GM19193 (cell line): Measurements from ENCODE around the gene MKLN1.

Experiments
- POLR2A ChIP-seq: IDR thresholded peaks from 4 replicates; pipeline ENCODE4 v1.6.1; 2011; ENCODE audit not compliant: insufficient read depth, insufficient read length; ENCODE audit errors: extremely low read depth

MKLN1 gene

DNA sequence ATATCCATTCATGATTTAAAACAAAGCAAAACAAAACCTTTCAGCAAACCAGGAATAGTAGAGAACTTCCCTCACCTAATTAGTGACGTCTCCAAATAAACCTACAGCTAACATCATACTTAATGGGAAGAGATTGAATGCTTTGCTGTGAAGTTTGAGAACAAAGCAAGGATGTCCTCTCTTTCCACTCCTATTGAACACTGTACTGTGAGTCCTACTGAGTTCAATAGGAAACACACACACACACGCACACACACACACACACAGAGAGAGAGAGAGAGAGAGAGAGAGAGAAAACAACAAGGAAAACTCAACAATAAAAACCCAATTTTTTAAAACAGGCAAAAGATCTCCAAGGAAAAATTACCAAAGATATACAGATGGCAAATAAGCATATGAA lies 196.4 kb downstream of the MKLN1 start:
- TF ChIP-seq POLR2A, result no peak

DNA sequence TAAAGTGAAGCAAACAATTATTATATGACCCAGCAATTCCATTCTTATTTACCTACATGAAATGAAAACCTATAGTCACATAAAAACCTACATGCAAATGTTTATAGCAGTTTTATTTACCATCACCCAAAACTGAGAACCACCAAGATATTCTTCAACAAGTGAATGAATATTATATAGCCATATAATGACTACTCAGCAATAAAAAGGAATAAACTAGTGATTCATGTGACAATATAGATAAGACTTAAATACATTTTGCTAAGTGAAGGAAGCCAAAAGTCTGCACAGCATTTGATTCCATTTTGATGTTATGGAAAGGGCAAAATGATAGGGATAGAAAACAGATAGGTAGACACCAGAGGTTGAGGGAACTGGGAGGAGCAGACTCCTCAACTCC lies 197.0 kb downstream of the MKLN1 start:
- no peak for TF ChIP-seq POLR2A

DNA sequence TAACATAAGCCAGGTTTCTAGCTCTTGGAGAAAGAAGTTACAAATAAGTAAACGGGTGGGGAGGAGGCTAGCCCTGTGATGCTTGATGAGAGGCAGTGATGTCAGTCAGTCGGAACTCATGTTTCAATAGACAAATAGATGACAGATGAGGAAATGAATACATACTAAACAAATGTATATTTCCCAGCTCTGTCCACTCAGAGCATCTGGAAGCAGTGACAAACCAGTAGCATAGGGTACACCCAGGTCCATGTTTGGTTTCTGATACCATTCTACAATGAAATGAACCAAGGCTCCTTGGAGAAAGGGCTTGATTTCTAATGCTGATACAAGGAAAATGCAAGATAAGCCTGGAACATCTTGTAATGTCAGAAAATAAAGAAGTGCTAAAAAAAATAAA lies 198.1 kb downstream of the MKLN1 start:
- TF ChIP-seq POLR2A, result no peak

DNA sequence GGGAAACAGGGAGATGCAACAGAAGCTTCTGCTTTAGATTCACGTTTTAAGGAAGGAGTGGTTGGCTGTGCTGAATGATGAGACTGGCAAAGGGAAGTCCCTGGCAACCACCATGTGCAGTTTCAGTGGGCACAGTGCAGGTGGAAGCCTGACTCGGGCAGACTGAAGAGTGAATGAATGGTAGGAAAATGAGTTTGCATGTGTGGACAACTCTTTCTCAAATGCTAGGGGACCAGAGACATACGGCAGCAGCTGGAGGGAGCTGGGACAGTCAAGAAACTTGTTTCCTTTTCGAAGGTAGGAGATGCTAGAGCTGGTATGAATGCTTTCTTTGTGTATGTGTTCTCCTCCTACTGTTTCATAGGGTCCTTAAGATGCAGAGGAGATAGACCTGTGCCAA lies 199.8 kb downstream of the MKLN1 start:
- no peak for TF ChIP-seq POLR2A

DNA sequence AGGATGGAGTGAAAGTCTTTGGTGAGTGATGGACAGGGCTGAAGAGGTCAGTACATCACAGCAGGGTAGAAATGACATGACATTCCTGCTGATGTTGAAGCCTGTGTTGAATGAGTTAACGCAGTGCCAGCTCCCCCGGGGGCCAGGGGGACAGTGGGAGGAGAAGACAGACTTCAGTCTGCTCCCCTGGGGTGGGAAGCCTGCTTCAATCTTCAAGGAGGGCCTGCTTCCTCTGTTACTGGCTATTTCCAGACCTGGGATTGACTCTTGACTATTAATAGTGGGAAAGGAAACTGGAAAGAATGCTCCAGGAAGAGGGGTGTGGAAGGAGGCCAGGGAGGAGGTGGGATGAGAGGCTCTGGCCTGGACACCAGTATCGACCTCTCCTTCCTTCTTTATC lies 201.5 kb downstream of the MKLN1 start:
- TF ChIP-seq POLR2A, result no peak

DNA sequence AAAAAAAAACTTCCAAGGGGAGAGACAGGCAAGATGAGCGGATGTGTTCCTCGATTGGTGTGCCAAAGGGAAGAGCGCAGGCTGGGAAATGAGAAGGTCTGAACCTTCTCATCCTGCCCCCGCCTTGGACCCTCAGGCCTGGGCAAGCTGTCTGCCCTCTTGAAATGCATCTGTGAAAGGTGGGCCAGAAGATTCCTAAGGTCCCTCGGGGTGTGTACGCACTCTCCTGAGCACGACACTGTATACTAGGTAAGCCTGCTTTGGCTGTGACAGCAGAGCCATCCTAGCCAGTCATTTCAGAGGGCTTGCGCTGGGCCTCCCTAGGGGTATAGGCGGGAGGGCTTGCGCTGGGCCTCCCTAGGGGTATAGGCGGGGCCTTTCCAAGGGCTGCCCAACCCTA lies 201.9 kb downstream of the MKLN1 start:
- TF ChIP-seq POLR2A, result no peak

DNA sequence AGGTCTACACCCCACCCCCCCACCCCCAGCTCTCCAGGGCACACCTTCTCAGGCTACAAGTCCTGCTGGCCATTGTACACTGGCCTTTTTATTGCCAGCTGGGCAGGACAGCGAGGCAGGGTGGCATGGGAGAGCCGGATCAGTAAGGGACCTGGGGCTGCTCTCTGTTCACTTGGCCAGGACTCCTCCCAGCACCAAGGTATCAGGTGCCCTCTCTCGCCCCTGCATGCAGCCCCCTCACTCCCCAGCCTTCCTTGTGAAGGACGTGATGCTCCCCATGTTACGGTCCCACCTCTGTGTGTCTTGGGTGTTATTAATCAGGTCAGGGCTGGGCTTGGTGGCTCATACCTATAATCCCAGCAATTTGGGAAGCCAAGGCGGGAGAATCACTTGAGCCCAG lies 202.5 kb downstream of the MKLN1 start:
- TF ChIP-seq POLR2A, result no peak

DNA sequence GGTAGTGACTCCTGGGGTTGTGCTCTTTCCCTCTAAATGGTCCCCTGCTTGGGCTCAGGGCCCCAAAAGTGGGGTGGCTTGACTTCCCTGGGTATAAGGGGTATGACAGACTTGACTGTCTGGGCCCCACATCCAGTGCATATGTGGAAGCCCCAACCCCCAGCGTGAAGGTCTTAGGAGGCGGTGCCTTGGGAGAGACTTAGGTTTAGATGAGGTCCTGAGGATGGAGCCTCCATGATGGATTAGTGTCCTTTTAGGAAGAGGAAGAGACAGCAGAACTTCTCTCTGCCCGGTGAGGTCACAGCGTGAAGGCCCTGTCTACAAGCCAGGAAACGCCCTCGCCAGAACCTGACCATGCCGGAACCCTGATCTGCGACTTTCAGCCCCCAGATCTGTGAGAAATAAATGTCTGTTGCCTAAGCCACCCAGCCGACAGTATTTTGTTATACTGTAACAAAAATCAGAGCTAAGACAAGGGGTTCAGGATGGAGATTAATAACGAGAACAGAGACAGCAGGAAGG lies 205.0 kb downstream of the MKLN1 start:
- no peak for TF ChIP-seq POLR2A

DNA sequence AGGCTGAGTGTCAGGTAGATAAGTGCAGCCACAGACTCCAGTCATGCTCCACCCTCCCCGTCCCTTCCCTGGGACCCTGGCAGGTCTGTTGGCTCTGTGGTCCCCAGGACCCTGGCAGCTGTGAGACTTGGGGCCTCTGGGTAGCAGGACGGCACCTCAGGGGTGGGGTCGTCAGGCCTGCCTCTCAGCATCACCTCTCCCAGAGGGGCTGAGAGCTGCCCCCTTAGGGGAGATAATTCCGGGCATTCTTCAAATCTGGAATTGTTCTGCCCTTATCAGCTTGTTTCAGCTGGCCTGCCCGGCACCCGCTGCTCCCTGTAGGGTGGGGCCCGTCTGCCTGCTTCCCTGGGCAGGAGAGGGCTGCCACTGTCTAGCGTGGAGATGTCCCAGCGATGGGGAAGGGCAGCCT lies 205.5 kb downstream of the MKLN1 start:
- TF ChIP-seq POLR2A, result no peak

DNA sequence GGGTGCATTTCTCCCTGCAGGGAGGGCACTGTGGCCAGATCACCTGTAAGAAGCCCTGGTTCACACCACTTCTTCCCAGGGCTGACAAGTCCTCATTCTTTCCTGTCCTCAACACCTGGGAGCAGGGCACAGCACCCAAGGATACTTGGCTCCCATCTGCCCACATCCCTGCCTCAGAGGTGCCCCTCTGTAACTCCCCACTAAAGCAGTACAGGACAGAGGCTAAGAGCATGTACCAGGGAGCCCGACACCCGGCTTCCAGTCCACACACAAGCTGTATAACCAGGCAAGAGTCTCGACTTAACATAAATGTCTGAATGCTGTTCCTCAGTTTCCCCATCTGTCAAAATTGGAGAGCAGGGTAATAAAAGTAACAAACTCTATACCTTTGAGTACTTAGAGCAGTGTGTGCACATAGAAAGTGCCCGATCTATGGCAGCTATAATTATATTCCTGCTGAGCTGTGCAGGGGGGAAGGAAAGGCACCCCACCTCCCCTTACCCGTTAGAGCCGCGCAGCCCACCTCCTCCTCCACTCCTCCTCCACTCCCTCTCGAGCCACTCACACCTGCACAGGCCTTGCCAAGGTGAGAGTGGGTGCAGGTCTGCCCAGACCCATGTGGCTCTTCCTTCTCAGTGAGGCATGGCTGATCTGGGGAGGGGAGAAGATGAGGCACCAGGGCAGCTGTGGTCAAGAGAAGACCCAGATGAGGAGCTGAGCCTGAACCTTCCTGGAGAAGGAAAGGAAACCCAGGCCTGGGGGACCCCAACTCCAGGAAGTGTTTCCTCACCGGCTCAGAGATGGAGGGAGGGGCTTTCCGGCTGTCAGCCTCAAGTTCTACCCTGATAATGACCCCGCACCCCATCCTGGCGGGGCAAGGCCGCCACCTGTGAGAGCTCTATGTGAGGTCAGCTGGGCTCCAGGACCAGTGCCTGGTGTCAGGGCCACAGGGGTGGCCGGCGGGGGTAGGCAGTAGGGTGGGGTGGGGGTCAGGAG lies 206.2 kb downstream of the MKLN1 start:
- no peak for TF ChIP-seq POLR2A

DNA sequence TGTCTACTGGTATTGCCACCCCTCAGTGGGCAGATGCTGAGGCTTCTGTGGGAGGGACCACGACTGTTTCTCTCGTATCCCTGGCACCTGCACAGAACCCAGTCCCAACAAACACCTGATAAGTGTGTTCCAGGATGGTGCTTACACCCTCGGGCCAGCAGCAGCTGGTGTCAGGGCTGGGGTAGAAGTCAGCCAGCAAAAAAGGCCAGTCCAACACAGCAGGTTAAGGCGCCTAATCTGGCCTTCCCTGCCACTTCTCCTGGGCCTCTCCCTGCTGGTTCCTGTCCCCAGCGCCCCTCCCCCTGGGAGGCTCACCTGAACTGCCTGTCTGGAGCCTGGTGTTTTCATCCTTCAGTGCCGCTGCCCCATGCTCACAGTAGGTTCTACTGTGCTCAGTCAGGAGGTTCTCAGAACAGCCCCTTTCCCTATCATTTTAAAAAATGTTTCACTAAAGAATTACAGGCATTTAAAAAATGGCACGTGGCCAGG lies 208.7 kb downstream of the MKLN1 start:
- TF ChIP-seq POLR2A, result no peak

DNA sequence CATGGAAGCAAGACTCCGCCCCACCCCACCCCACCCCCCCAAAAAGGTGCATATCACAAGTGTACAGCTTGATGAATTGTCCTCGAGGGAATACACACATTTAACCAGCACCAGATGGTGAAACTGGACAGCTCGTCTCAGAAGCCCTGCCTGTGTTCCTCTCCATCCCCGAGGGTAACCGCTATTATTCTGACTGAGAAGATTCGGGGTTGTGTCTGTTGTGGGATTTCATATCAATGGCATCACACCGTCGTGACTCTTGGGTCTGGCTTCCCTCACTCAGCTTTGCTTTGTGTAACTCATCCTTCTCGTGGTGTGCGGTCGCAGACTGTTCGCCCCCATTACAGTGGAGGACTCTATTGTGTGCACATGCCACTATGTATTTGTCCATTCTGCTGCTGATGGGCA lies 209.9 kb downstream of the MKLN1 start:
- no peak for TF ChIP-seq POLR2A

DNA sequence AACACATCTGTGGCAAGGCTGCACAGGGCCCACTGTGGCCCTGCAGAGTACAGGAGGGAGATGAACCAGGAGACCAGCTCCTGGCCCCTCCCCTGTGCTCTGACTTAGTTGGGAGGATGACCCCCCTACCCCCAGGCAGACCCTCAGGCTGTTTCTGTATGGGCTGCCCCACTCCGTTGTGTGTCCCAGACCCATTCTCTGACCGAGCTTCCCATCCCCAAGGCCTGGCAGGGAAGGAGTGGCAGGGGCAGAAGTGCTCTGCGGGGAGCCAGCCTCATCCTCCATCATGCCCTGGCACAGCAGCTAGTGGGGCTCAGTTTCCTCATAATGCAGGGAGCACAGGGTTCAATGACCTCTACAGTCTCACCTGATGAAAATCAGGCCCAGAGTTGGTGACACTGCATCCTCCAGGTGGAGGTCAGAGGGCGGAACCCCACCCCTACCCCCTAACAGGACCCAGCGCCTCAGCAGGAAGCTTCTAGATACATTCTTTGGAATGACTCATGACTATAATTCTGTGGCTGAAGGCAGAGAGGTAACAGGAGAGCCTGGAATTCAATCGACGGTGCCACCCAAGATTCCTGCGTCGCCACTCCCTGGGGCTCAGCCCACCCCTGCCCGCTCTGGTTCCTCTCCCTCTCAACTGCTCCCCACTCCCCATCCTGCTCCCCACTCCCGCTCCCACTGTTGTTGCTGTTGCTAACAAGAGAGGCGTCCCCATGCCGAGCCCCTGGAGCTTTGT lies 210.6 kb downstream of the MKLN1 start:
- no peak for TF ChIP-seq POLR2A

DNA sequence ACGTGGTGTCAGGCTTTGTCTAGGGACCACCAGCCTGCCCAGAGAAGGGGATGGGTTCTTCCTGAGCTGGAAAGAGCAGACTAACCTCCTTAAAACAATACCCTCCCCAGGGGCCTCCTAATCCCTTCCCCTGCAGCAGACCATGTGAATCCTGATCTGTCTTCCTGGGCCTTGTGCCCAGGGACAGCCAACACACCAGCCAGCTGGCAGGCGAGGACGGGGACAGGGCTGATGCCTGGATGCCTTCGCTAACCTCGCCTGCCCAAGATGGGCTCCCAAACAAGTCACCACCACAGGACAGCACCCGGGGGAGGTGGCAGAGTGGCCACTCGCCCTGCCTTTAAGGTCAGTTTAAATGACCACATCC lies 211.1 kb downstream of the MKLN1 start:
- no peak for TF ChIP-seq POLR2A

DNA sequence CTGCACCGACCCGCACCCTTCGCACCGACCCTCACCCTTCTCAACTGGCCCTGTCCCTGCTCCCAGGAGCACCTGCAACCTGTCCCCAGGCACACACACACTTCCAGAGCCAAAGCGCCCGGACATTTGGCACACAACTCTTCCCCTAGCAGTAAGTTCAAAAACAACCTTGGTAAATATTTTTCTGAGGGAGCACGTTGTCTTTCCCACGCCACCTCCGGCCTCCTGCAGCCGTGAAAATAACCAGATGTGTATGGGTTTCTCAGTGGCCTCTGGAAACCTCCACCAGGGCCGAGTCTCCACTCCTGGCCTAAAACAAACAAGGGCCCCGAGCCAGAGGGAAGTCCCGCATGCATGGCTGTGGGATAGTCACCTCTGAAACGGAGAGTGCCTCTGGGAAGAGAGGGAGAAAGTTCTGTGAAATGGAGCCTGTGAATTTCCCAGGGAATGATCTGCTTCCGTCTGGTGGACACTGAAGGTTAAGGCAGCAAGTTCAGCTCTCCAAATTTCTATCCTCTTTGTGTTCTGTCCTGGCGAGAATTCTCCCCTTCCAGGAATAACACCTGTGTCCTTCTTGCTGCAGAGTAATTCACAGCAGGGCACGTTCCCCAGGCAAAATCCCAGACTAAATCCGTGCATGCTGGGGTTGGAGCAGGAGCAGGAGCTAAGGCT lies 213.0 kb downstream of the MKLN1 start:
- TF ChIP-seq POLR2A, result no peak
